CD4-positive, alpha-beta T cell (primary cell): Measurements from ENCODE around the gene FOXR1. TPM values are rescaled to one million over a fixed set of nuclear protein-coding genes. Genes with fewer than 3 reads are reported as not detected.

Experiments used
- ATAC-seq: fragments of 200-7000 bp; cut with Tn5 transposase; one replicate; pipeline ENCODE4 v1.10.0; 2022; ENCODE audit warnings: mild to moderate bottlenecking; ENCODE audit not compliant: poor library complexity
- CTCF ChIA-PET: fragments of 350-600 bp; sonication (Branson Sonifier 250); formaldehyde crosslinking; loops from one replicate; lab custom pipeline; 2021; ENCODE audit warnings: antibody characterized with exemption, inconsistent platforms; lab: Charles Lee
- POLR2A ChIA-PET: fragments of 350-600 bp; sonication (Branson Sonifier 250); formaldehyde crosslinking; loops from one replicate; lab custom pipeline; 2021; ENCODE audit warnings: antibody characterized with exemption, inconsistent platforms; lab: Charles Lee
- DNase-seq, 14 experiments: peaks; one replicate each; pipeline ENCODE4 v3.0.0-alpha.2; 2013 to 2020; ENCODE audit warnings: mixed read lengths in 2 of 14
- H3K27ac ChIP-seq, 2 donors: one replicate each; pipeline versions ENCODE4 v1.5.1 to v1.7.0; 2013; ENCODE audit warnings: low read length in 2 of 2, low read depth in 1 of 2, mild to moderate bottlenecking in 1 of 2
- H3K27me3 ChIP-seq, 2 experiments: 1 replicate in 1 of 2; 2 replicates in 1 of 2; pipeline versions ENCODE4 v1.6.1 to v1.7.0; 2013; ENCODE audit warnings: low read length in 2 of 2, control low read depth in 1 of 2, mild to moderate bottlenecking in 1 of 2, moderate library complexity in 1 of 2; ENCODE audit not compliant: insufficient read depth in 2 of 2, control insufficient read depth in 1 of 2
- H3K36me3 ChIP-seq: one replicate; pipeline ENCODE4 v1.6.1; 2013; ENCODE audit warnings: low read length, control low read depth; ENCODE audit not compliant: insufficient read depth
- H3K4me1 ChIP-seq: one replicate; pipeline ENCODE4 v1.6.1; 2013; ENCODE audit warnings: low read length, control low read depth; ENCODE audit not compliant: insufficient read depth
- H3K4me3 ChIP-seq: one replicate; pipeline ENCODE4 v1.5.1; 2013; ENCODE audit warnings: mild to moderate bottlenecking, low read length, moderate library complexity
- H3K9me3 ChIP-seq, 2 experiments: 1 replicate in 1 of 2; 2 replicates in 1 of 2; pipeline versions ENCODE4 v1.6.1 to v1.7.0; 2013; ENCODE audit warnings: low read length in 2 of 2, mild to moderate bottlenecking in 2 of 2, control low read depth in 1 of 2, moderate library complexity in 1 of 2; ENCODE audit not compliant: control insufficient read depth in 1 of 2, insufficient read depth in 1 of 2
- H3K27ac Mint-ChIP-seq: one replicate; pipeline ENCODE4 v1.8.0; 2020; ENCODE audit warnings: mixed read lengths
- H3K27me3 Mint-ChIP-seq: one replicate; pipeline ENCODE4 v1.8.0; 2021; ENCODE audit warnings: mixed read lengths
- H3K36me3 Mint-ChIP-seq: one replicate; pipeline ENCODE4 v1.8.0; 2021; ENCODE audit warnings: low read depth, mixed read lengths
- H3K4me1 Mint-ChIP-seq: one replicate; pipeline ENCODE4 v1.8.0; 2021; ENCODE audit warnings: low read depth, mixed read lengths
- H3K4me3 Mint-ChIP-seq: one replicate; pipeline ENCODE4 v1.8.0; 2020; ENCODE audit warnings: mild to moderate bottlenecking, mixed read lengths
- H3K9me3 Mint-ChIP-seq: one replicate; pipeline ENCODE4 v1.8.0; 2020; ENCODE audit warnings: mixed read lengths
- intact Hi-C, 2 experiments: fragments of 100-400 bp; cut with DNase I in 1 of 2; cut with micrococcal nuclease in 1 of 2; formaldehyde crosslinking; loops; one replicate each; pipeline versions ENCODE4 v1.15.1 to v1.9.0; 2023 to 2025; cut with DNase I, micrococcal nuclease
- total RNA-seq, 174 experiments: library from RNA in 2 of 174; stranded (reverse) in 2 of 174; gene quantifications; one replicate each; pipeline ENCODE4 v1.2.3 and lab custom pipeline; 2021 to 2026
- TF ChIP-seq, protein P1 (sequence below): fragments of 200-600 bp; IDR thresholded peaks from one replicate; pipeline ENCODE4 v1.8.0; 2022; ENCODE audit warnings: antibody characterized with exemption, mild to moderate bottlenecking

Gene FOXR1
- total RNA-seq, 2 experiments from 2014 or later, result not detected

DNA sequence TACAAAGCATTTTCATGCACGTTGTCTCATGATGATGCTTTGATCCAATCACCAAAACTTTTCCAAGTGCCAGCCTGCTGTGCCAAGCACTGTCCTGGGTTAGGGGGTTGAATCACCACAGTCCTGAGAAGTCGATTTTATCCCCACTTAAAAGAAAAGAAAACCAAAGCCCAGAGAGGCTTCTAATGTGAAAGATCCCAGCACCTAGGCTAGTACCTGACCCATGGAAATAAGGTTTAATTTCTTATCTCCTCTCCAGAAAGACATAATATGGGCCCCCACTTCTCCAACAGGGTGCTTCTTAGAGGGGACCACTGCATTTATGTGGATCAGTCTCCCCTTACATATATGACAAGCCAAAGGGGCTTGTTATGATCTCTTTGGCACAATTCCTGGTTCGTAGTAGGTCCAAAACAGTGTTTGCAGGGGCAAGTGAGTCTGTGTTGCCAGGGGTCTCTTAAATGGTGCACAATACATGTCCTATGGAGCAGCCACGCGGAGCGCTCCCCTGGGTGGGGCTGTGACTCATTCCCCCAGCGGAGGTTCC, 43.9 kb upstream of the FOXR1 start:
- ATAC-seq, result no peak
- POLR2A ChIA-PET, result interaction anchor here (0.9 to 9.8 kb wide), 2 partner anchors 137 to 140 kb away, joined by 3 to 187 read pairs; partner anchors contain the start of genes DDX6 and VPS11
- Histone ChIP-seq H3K36me3 (peaks cover 9% of the 10 kb centered on the region), H3K27ac (peak overlapping the region; percentile 98 to 100), H3K27me3 (no peaks in the 10 kb centered on the region), H3K4me1 (peaks cover 61% of the 10 kb centered on the region), H3K9me3 (no peaks in the 10 kb centered on the region), H3K4me3 (peak overlapping the region; percentile 93)
- TF ChIP-seq, protein P1, sequence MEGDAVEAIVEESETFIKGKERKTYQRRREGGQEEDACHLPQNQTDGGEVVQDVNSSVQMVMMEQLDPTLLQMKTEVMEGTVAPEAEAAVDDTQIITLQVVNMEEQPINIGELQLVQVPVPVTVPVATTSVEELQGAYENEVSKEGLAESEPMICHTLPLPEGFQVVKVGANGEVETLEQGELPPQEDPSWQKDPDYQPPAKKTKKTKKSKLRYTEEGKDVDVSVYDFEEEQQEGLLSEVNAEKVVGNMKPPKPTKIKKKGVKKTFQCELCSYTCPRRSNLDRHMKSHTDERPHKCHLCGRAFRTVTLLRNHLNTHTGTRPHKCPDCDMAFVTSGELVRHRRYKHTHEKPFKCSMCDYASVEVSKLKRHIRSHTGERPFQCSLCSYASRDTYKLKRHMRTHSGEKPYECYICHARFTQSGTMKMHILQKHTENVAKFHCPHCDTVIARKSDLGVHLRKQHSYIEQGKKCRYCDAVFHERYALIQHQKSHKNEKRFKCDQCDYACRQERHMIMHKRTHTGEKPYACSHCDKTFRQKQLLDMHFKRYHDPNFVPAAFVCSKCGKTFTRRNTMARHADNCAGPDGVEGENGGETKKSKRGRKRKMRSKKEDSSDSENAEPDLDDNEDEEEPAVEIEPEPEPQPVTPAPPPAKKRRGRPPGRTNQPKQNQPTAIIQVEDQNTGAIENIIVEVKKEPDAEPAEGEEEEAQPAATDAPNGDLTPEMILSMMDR, result no peak
- Mint-ChIP-seq H3K4me3 (peak overlapping the region; percentile 89), H3K9me3 (no peaks in the 10 kb centered on the region), H3K27ac (peak overlapping the region; percentile 97), H3K36me3 (peaks cover 56% of the 10 kb centered on the region), H3K27me3 (peaks cover 5% of the 10 kb centered on the region), H3K4me1 (peaks cover 55% of the 10 kb centered on the region)
- peak in 1 of 14 experiments; percentile 35 for DNase-seq
- intact Hi-C loops, result loop anchor here (1.0 to 2.0 kb wide), 3 partner anchors 20 to 137 kb away; partner anchors contain the start of gene DDX6 (in 1 of the 2)
- CTCF ChIA-PET, result interaction anchor here (0.7 to 3.5 kb wide), 7 partner anchors 12 to 138 kb away, joined by 3 to 42 read pairs (median 4); partner anchors contain the start of gene DDX6

DNA sequence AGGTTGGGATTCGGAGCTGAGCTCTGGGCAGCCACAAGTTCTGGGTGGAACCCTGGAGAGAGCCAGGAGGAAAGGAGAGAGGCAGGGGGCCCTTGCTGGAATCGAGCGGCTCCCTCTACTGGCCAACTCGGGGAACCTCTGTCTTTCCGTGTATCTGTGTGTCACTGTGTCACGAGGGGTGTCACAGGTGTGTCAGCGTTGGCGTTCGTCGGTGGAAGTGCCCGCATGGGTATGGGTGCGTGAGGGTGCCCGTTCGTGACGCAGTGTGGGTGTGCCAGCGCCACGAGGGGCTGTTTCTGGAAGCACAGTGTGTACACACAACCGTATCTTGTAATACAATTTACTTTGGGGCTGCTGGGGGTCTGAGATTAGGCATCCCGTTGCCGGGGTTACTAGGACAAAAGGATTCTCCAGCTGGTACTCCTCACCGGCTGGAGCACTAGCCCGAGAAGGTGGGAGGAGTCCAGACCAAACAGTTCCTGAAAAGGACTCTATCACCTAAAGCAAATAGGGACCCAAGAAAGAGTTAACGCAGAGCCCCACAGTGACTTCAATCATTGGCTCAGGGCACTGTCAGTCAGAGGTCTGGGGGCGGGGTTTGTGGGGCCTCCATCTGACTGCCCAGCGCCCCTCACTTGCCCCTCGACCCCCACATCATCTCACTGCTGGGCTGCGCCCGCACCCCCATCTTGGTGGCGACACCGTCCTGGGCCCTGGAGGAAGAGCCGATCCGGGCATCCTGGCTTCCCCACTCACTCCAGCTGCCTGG, 43.3 kb upstream of the FOXR1 start:
- ChIA-PET CTCF (interaction anchor here (0.6 to 3.5 kb wide), 11 partner anchors 13 to 153 kb away, joined by 3 to 42 read pairs (median 3); partner anchors contain the start of gene DDX6), POLR2A (interaction anchor here (0.9 to 9.8 kb wide), 5 partner anchors 12 to 139 kb away, joined by 3 to 187 read pairs (median 8); partner anchors contain the start of genes DDX6 and VPS11)
- Mint-ChIP-seq H3K4me1 (peaks cover 55% of the 10 kb centered on the region), H3K36me3 (peaks cover 50% of the 10 kb centered on the region), H3K4me3 (peak overlapping the region; percentile 89), H3K27me3 (peaks cover 5% of the 10 kb centered on the region), H3K27ac (peak overlapping the region; percentile 97), H3K9me3 (no peaks in the 10 kb centered on the region)
- Histone ChIP-seq H3K36me3 (peaks cover 4% of the 10 kb centered on the region), H3K27me3 (no peaks in the 10 kb centered on the region), H3K4me3 (peak overlapping the region; percentile 93), H3K27ac (peak overlapping the region; percentile 98 to 100), H3K9me3 (no peaks in the 10 kb centered on the region), H3K4me1 (peaks cover 57% of the 10 kb centered on the region)
- DNase-seq (peak; percentile 88 to 99 (median 92)), ATAC-seq (peak; percentile 60)
- TF ChIP-seq, protein P1, result peak; percentile 95
- intact Hi-C loops, result loop anchor here in 1 of 2 experiments (1.0 to 2.0 kb wide), 2 partner anchors 21 to 51 kb away; no protein-coding TSS in a partner anchor

DNA sequence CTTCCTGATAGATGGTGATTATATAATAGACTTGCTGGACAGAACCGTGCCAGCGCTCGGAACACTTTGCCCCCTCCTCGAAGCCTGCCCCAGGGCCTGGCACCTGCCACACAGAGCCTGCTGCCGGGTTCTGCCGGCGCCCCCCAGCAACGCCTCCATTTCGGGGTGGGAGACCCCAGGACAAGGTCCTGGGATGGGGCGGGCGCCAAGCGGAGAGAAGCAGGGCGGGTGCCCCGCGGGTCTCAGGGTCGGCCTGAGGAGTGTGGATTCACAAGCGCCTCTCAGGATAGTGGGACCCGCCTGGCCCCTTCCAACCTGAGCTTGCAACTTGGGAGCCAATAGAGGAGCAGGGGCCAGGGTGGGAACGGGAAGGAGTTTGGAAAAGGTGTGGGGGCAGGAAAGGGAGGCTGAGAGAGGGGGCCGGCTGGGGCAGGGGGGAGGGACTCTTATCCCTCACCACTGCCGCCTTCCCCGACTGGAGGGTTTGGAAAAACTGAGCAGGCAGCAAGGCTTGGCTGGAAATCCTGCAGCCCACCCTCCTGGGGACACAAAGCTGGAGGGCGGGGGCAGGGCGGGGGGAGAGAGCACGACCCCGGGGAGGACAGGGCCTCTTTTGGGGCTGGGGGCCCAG, 42.6 kb upstream of the FOXR1 start:
- ChIA-PET CTCF (interaction anchor here (0.6 to 3.5 kb wide), 9 partner anchors 13 to 153 kb away, joined by 3 to 42 read pairs (median 5); partner anchors contain the start of gene DDX6), POLR2A (interaction anchor here (0.9 to 9.8 kb wide), 8 partner anchors 12 to 139 kb away, joined by 3 to 187 read pairs (median 6); partner anchors contain the start of genes CENATAC, DDX6 and VPS11)
- H3K9me3 ChIP-seq, result no peaks in the 10 kb centered on the region
- peak overlapping the region; percentile 98 to 100 for H3K27ac ChIP-seq
- DNase-seq (no peak), ATAC-seq (peak; percentile 1)
- H3K36me3 ChIP-seq, result no peaks in the 10 kb centered on the region
- Mint-ChIP-seq H3K9me3 (no peaks in the 10 kb centered on the region), H3K4me1 (peaks cover 60% of the 10 kb centered on the region), H3K27me3 (peaks cover 5% of the 10 kb centered on the region), H3K4me3 (peak overlapping the region; percentile 89), H3K36me3 (peaks cover 43% of the 10 kb centered on the region), H3K27ac (peak overlapping the region; percentile 97)
- intact Hi-C loops, result loop anchor here in 1 of 2 experiments (1.0 to 2.0 kb wide), 2 partner anchors 22 to 52 kb away; no protein-coding TSS in a partner anchor
- TF ChIP-seq, protein P1, result no peak
- H3K4me1 ChIP-seq, result peaks cover 53% of the 10 kb centered on the region
- no peaks in the 10 kb centered on the region for H3K27me3 ChIP-seq
- peak overlapping the region; percentile 93 for H3K4me3 ChIP-seq
